ENCODE results near the gene LIX1L.

GRCh38 chr1:145995964-145996432 is 38.2 kb upstream of the LIX1L start:
- no peak for TF ChIP-seq GATA2 (IDR thresholded peaks at IDR 0.05; ENCODE audit: low read depth, low read length)
- no peak for TF ChIP-seq GATA3 (IDR thresholded peaks at IDR 0.05; ENCODE audit: low read depth, low read length)
